ENCODE data around the gene CLMN. TPM values are rescaled to one million over a fixed set of nuclear protein-coding genes. Genes with fewer than 3 reads are reported as not detected.

CLMN gene
- total and polyA plus RNA-seq, 8 donors, result 5.3 to 42.9 (median 20.1) TPM

GRCh38 chr14:95329941-95330340, 10.2 kb upstream of the CLMN start:
- intact Hi-C loops (cut with DNase I; ENCODE audit: low total_unique reads), result no loop called here
- no peaks in the 10 kb centered on the region for H3K27me3 ChIP-seq
- H3K36me3 ChIP-seq, result no peaks in the 10 kb centered on the region
- no peak overlapping the region for H3K4me3 ChIP-seq
- no peak for DNase-seq
- no peaks in the 10 kb centered on the region for H3K4me1 ChIP-seq
- no peak for TF ChIP-seq CTCF (IDR thresholded peaks at IDR 0.05)
- TF ChIP-seq POLR2A (IDR thresholded peaks at IDR 0.05), result no peak
- no peak for TF ChIP-seq EP300 (IDR thresholded peaks at IDR 0.05)
- TF ChIP-seq POLR2AphosphoS5 (IDR thresholded peaks at IDR 0.05), result no peak
- WGBS, 5 donors, result 82 to 96% (median 94%) methylated on average over 9 of the region's 9 CpGs
- H3K27ac ChIP-seq, result no peak overlapping the region
- peaks cover 0 to 4% (median 1%) of the 10 kb centered on the region in 4 donors for H3K9me3 ChIP-seq

- TF ChIP-seq EP300 (IDR thresholded peaks at IDR 0.05) (no peak), CTCF (IDR thresholded peaks at IDR 0.05) (no peak), POLR2AphosphoS5 (IDR thresholded peaks at IDR 0.05) (no peak), POLR2A (IDR thresholded peaks at IDR 0.05) (no peak)
- Histone ChIP-seq H3K4me3 (no peak overlapping the region), H3K27me3 (no peaks in the 10 kb centered on the region), H3K4me1 (no peaks in the 10 kb centered on the region), H3K27ac (no peak overlapping the region), H3K36me3 (no peaks in the 10 kb centered on the region), H3K9me3 (no peaks in the 10 kb centered on the region)
- no peak for DNase-seq
- WGBS, 5 donors, result 61 to 72% (median 66%) methylated on average over 13 of the region's 13 CpGs
- intact Hi-C loops (cut with DNase I; ENCODE audit: low total_unique reads), result no loop called here
These were observed 9.2 kb upstream of the CLMN start for GRCh38 chr14:95328729-95329503.

GRCh38 chr14:95327558-95328374, 8.1 kb upstream of the CLMN start:
- intact Hi-C loops (cut with DNase I; ENCODE audit: low total_unique reads), result no loop called here
- no peaks in the 10 kb centered on the region for H3K9me3 ChIP-seq
- no peak for TF ChIP-seq EP300 (IDR thresholded peaks at IDR 0.05)
- TF ChIP-seq POLR2AphosphoS5 (IDR thresholded peaks at IDR 0.05), result no peak
- TF ChIP-seq CTCF (IDR thresholded peaks at IDR 0.05), result no peak
- TF ChIP-seq POLR2A (IDR thresholded peaks at IDR 0.05), result no peak
- no peak overlapping the region for H3K4me3 ChIP-seq
- no peaks in the 10 kb centered on the region for H3K36me3 ChIP-seq
- DNase-seq, result no peak
- WGBS, 5 donors, result 80 to 91% (median 89%) methylated on average over 12 to 13 of the region's 13 CpGs
- peaks cover 0 to 7% (median 1%) of the 10 kb centered on the region in 4 donors for H3K4me1 ChIP-seq
- no peaks in the 10 kb centered on the region for H3K27me3 ChIP-seq
- H3K27ac ChIP-seq, result no peak overlapping the region

- intact Hi-C loops (cut with DNase I; ENCODE audit: low total_unique reads), result no loop called here
- Histone ChIP-seq H3K36me3 (no peaks in the 10 kb centered on the region), H3K27me3 (no peaks in the 10 kb centered on the region), H3K4me3 (no peak overlapping the region), H3K9me3 (no peaks in the 10 kb centered on the region), H3K4me1 (peaks cover 0 to 14% (median 2%) of the 10 kb centered on the region in 4 donors), H3K27ac (no peak overlapping the region)
- no peak for DNase-seq
- TF ChIP-seq EP300 (IDR thresholded peaks at IDR 0.05), result no peak
- 85 to 100% (median 90%) methylated on average over 3 of the region's 3 CpGs for WGBS, 5 donors
These were observed 7.3 kb upstream of the CLMN start for GRCh38 chr14:95326987-95327386.
